ENCODE results near the gene EFNA3.
A peak's percentile ranks its signal among the peaks of the same experiment; 100 is the strongest.

Gene EFNA3

GRCh38 chr1:155136748-155137147 is 58.1 kb downstream of the EFNA3 start:
- TF ChIP-seq, protein P1, sequence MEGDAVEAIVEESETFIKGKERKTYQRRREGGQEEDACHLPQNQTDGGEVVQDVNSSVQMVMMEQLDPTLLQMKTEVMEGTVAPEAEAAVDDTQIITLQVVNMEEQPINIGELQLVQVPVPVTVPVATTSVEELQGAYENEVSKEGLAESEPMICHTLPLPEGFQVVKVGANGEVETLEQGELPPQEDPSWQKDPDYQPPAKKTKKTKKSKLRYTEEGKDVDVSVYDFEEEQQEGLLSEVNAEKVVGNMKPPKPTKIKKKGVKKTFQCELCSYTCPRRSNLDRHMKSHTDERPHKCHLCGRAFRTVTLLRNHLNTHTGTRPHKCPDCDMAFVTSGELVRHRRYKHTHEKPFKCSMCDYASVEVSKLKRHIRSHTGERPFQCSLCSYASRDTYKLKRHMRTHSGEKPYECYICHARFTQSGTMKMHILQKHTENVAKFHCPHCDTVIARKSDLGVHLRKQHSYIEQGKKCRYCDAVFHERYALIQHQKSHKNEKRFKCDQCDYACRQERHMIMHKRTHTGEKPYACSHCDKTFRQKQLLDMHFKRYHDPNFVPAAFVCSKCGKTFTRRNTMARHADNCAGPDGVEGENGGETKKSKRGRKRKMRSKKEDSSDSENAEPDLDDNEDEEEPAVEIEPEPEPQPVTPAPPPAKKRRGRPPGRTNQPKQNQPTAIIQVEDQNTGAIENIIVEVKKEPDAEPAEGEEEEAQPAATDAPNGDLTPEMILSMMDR (IDR thresholded peaks at IDR 0.05; ENCODE audit: low read depth, low read length, missing control alignments): no peak
- DNase-seq (ENCODE audit: low read depth): no peak
- in situ Hi-C loops (cut with HindIII; ENCODE audit: low sequenced_read_pairs): no loop called here

More at GRCh38 chr1:155136748-155137147, 58.1 kb downstream of the EFNA3 start:
- peak overlapping the region; percentile 57 for H3K4me3 ChIP-seq (ENCODE audit: low read depth, low read length)
